Measurements from ENCODE around the gene DARS2. TPM values are rescaled to one million over a fixed set of nuclear protein-coding genes. Genes with fewer than 3 reads are reported as not detected.

The DARS2 gene
- total RNA-seq, 1 donor from 2014 or later: 18.8 TPM

- DNase-seq (ENCODE audit: extremely low read depth, low read depth, low spot score): no peak
Measured at GRCh38 chr1:173886746-173887611, 62.5 kb downstream of the DARS2 start.

- no peak for DNase-seq (ENCODE audit: extremely low read depth, low read depth, low spot score)
Measured at GRCh38 chr1:173887627-173888026, 63.2 kb downstream of the DARS2 start.

GRCh38 chr1:173888749-173889148 is 64.3 kb downstream of the DARS2 start:
- DNase-seq (ENCODE audit: extremely low read depth, low read depth, low spot score): no peak

GRCh38 chr1:173889885-173890284 is 65.4 kb downstream of the DARS2 start:
- DNase-seq (ENCODE audit: extremely low read depth, low read depth, low spot score): no peak

- no peak for DNase-seq (ENCODE audit: extremely low read depth, low read depth, low spot score)
Measured at GRCh38 chr1:173893611-173894010, 69.1 kb downstream of the DARS2 start.

GRCh38 chr1:173894189-173894588 is 69.7 kb downstream of the DARS2 start:
- no peak for DNase-seq (ENCODE audit: extremely low read depth, low read depth, low spot score)

GRCh38 chr1:173900427-173900826 is 76.0 kb downstream of the DARS2 start:
- no peak for DNase-seq (ENCODE audit: extremely low read depth, low read depth, low spot score)

- no peak for DNase-seq (ENCODE audit: extremely low read depth, low read depth, low spot score)
Measured at GRCh38 chr1:173900992-173901391, 76.5 kb downstream of the DARS2 start.

- no peak for DNase-seq (ENCODE audit: extremely low read depth, low read depth, low spot score)
Measured at GRCh38 chr1:173903827-173904531, 79.5 kb downstream of the DARS2 start.

Other genes starting within 250 kb of the DARS2 start
- not detected in 2 replicates for gene SLC9C2, start 221.6 kb upstream of the DARS2 start, total RNA-seq
- not detected in 2 replicates for gene TEX50, start 189.3 kb upstream of the DARS2 start, total RNA-seq
- gene ANKRD45, start 154.8 kb upstream of the DARS2 start, total RNA-seq: 0.64 TPM in 1 of 2 replicates, not detected in the other
- gene KLHL20, start 109.7 kb upstream of the DARS2 start, total RNA-seq: 23.0 and 29.4 TPM in 2 replicates
- gene CENPL, start 210 bp downstream of the DARS2 start, total RNA-seq: 5.3 and 5.4 TPM in 2 replicates
- gene GAS5, start 43.3 kb downstream of the DARS2 start, total RNA-seq: 229 and 265 TPM in 2 replicates
- 4.6 and 5.0 TPM in 2 replicates for gene ZBTB37, start 43.7 kb downstream of the DARS2 start, total RNA-seq
- gene SERPINC1, start 92.7 kb downstream of the DARS2 start, total RNA-seq: 0.18 TPM in 1 of 2 replicates, not detected in the other
- 14.5 and 22.8 TPM in 2 replicates for gene RC3H1, start 197.7 kb downstream of the DARS2 start, total RNA-seq